C4-2B (cell line): Measurements from ENCODE around the gene RNF38.

ENCODE experiments used
- H3K27ac ChIP-seq: fragments of 450-650 bp; 2 replicates; pipeline ENCODE4 v1.5.1; 2017
- CTCF ChIP-seq: fragments of 450-650 bp; conservative IDR thresholded peaks from 2 replicates; pipeline ENCODE4 v1.5.1; 2017; ENCODE audit warnings: mild to moderate bottlenecking
- ZFX ChIP-seq: fragments of 450-650 bp; IDR thresholded peaks from 2 replicates; pipeline ENCODE4 v1.6.1; 2017

The RNF38 gene

GRCh38 chr9:36438536-36439236, 38.6 kb upstream of the RNF38 start:
- TF ChIP-seq CTCF (no peak), ZFX (no peak)
- H3K27ac ChIP-seq, result no peak overlapping the region

GRCh38 chr9:36437790-36438189, 37.7 kb upstream of the RNF38 start:
- no peak overlapping the region for H3K27ac ChIP-seq
- no peak for TF ChIP-seq ZFX

- TF ChIP-seq CTCF, result no peak
- no peak for TF ChIP-seq ZFX
- no peak overlapping the region for H3K27ac ChIP-seq
Measured at GRCh38 chr9:36436909-36437308, 36.8 kb upstream of the RNF38 start.

GRCh38 chr9:36433386-36433785, 33.3 kb upstream of the RNF38 start:
- peak overlapping the region; percentile 23; the same call in 1 of the 2 replicates for H3K27ac ChIP-seq
- no peak for TF ChIP-seq ZFX
- TF ChIP-seq CTCF, result no peak

GRCh38 chr9:36431078-36431477, 31.0 kb upstream of the RNF38 start:
- TF ChIP-seq CTCF (no peak; the same call in 1 of the 2 replicates), ZFX (no peak)

GRCh38 chr9:36426945-36427344, 26.9 kb upstream of the RNF38 start:
- H3K27ac ChIP-seq, result no peak overlapping the region
- TF ChIP-seq CTCF, result no peak
- no peak for TF ChIP-seq ZFX

More at GRCh38 chr9:36431078-36431477, 31.0 kb upstream of the RNF38 start:
- no peak overlapping the region for H3K27ac ChIP-seq

- no peak overlapping the region for H3K27ac ChIP-seq
- TF ChIP-seq CTCF (no peak), ZFX (no peak)
Measured at GRCh38 chr9:36426348-36426747, 26.3 kb upstream of the RNF38 start.
